HL-60 (cell line): ENCODE data around the gene LRRC38.

Source experiments
- DNase-seq, 2 experiments: peaks; one replicate each; pipeline ENCODE4 v3.0.0-alpha.2; 2010 to 2020; ENCODE audit warnings: low read depth in 1 of 2, low spot score in 1 of 2
- H3K27ac ChIP-seq: fragments of 250-450 bp; sonication (Bioruptor Pico); replicated peaks from 2 replicates; pipeline ENCODE4 v1.5.1; 2020; ENCODE audit warnings: mild to moderate bottlenecking, moderate library complexity
- H3K27me3 ChIP-seq: fragments of 250-450 bp; sonication (Bioruptor Pico); 2 replicates; pipeline ENCODE4 v1.5.1; 2021; ENCODE audit warnings: mild to moderate bottlenecking, moderate library complexity; ENCODE audit not compliant: insufficient read depth, poor library complexity, severe bottlenecking
- H3K4me3 ChIP-seq: replicated peaks from 2 replicates; pipeline ENCODE4 v1.5.1; 2011; ENCODE audit warnings: mild to moderate bottlenecking, control low read depth, low read length; ENCODE audit not compliant: insufficient read depth
- GABPA ChIP-seq: IDR thresholded peaks from 2 replicates; pipeline ENCODE4 v1.6.1; 2012; ENCODE audit warnings: low read depth
- POLR2AphosphoS5 ChIP-seq: IDR thresholded peaks from 2 replicates; pipeline ENCODE4 v1.6.1; 2012; ENCODE audit warnings: low read depth
- SPI1 ChIP-seq: IDR thresholded peaks from 2 replicates; pipeline ENCODE4 v1.6.1; 2012; ENCODE audit warnings: low read depth, mild to moderate bottlenecking, borderline replicate concordance
- TF ChIP-seq, protein P1 (sequence below): IDR thresholded peaks from one replicate; pipeline ENCODE4 v1.5.1; 2011; ENCODE audit warnings: low read length, control low read depth, inconsistent platforms; ENCODE audit not compliant: insufficient read depth
- TF ChIP-seq, protein P2 (sequence below): IDR thresholded peaks from 2 replicates; pipeline ENCODE4 v1.6.1; 2012; ENCODE audit warnings: low read depth; ENCODE audit not compliant: insufficient replicate concordance

Gene LRRC38

DNA sequence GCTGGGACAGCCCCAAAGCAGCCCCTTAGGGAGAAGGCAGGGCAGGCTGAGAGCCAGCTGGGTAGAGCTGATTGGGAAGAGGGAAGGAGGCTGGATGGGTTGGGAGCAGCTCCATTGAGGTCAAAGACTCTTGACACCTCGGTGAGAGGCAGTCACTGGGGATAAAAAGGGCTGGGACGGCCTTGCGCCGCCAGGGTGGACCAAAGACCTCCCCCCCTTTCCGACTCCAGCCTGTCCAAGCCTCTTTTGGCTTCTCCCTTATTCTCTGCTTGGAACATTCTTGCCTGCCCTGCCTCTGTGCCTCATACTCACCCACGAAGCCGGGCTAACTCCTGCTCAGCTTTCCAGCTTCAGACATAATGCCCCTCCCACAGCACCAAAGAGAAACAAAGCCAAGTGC lies 51.1 kb downstream of the LRRC38 start:
- Histone ChIP-seq H3K4me3 (no peak overlapping the region), H3K27me3 (no peaks in the 10 kb centered on the region), H3K27ac (no peak overlapping the region)
- TF ChIP-seq POLR2AphosphoS5 (no peak), SPI1 (no peak)
- TF ChIP-seq, protein P1, sequence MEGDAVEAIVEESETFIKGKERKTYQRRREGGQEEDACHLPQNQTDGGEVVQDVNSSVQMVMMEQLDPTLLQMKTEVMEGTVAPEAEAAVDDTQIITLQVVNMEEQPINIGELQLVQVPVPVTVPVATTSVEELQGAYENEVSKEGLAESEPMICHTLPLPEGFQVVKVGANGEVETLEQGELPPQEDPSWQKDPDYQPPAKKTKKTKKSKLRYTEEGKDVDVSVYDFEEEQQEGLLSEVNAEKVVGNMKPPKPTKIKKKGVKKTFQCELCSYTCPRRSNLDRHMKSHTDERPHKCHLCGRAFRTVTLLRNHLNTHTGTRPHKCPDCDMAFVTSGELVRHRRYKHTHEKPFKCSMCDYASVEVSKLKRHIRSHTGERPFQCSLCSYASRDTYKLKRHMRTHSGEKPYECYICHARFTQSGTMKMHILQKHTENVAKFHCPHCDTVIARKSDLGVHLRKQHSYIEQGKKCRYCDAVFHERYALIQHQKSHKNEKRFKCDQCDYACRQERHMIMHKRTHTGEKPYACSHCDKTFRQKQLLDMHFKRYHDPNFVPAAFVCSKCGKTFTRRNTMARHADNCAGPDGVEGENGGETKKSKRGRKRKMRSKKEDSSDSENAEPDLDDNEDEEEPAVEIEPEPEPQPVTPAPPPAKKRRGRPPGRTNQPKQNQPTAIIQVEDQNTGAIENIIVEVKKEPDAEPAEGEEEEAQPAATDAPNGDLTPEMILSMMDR = no peak
- no peak for DNase-seq

DNA sequence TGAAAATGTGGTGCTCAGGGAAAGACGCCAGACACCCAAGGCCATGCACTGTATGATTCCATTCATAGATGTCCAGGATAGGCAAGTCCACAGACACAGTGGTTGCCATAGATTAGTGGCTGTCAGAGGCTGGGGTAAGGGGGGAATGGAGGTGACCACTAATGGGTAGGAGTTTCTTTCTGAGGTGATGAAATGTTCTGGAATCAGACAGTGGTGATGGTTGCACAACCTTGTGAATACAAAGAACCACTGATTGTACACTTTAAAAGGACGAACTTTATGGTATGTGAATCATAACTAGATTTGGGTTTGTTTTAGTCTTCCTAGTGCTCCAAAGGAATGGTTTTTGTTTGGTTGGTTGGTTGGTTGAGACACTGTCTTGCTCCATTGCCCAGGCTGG lies 51.8 kb downstream of the LRRC38 start:
- H3K27ac ChIP-seq = no peak overlapping the region
- no peak for DNase-seq
- TF ChIP-seq, protein P1 = no peak
- TF ChIP-seq POLR2AphosphoS5 = no peak
- TF ChIP-seq, protein P2, sequence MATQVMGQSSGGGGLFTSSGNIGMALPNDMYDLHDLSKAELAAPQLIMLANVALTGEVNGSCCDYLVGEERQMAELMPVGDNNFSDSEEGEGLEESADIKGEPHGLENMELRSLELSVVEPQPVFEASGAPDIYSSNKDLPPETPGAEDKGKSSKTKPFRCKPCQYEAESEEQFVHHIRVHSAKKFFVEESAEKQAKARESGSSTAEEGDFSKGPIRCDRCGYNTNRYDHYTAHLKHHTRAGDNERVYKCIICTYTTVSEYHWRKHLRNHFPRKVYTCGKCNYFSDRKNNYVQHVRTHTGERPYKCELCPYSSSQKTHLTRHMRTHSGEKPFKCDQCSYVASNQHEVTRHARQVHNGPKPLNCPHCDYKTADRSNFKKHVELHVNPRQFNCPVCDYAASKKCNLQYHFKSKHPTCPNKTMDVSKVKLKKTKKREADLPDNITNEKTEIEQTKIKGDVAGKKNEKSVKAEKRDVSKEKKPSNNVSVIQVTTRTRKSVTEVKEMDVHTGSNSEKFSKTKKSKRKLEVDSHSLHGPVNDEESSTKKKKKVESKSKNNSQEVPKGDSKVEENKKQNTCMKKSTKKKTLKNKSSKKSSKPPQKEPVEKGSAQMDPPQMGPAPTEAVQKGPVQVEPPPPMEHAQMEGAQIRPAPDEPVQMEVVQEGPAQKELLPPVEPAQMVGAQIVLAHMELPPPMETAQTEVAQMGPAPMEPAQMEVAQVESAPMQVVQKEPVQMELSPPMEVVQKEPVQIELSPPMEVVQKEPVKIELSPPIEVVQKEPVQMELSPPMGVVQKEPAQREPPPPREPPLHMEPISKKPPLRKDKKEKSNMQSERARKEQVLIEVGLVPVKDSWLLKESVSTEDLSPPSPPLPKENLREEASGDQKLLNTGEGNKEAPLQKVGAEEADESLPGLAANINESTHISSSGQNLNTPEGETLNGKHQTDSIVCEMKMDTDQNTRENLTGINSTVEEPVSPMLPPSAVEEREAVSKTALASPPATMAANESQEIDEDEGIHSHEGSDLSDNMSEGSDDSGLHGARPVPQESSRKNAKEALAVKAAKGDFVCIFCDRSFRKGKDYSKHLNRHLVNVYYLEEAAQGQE = no peak
- TF ChIP-seq SPI1 = no peak
- no peak for TF ChIP-seq GABPA

DNA sequence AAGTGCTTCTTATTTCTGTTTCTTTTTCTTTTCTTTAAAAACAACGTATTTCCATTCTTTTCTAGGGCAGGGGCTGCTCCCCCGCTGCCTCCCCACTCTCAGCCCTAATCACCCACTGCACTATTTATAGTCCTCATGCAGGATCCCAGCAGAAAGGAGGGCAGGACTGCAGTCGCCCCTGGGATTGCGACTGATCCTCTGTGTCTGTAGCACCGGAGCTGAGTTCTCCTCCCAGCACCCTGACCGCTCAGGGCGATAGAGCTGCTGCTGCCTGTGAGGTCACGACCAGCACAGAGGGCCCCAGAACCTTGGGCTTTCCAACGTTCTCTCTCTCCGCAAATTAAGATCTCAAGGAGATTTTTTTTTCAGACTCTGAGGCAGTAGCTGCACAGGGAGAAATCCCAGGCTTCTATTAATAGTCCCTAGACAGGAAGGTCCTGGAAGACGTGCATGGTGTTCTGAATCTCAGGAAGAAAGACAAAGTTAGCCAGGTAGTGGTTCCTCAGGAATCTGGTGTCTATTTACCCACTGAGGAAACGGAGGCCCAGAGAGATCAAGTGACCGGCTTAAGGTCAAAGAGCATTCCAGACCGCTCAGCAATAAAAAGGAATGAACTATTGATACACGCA lies 56.8 kb downstream of the LRRC38 start:
- TF ChIP-seq SPI1 = no peak
- TF ChIP-seq GABPA = no peak
- no peak for TF ChIP-seq POLR2AphosphoS5
- TF ChIP-seq, protein P2 = no peak
- TF ChIP-seq, protein P1 = no peak

More for the DNA sequence above, 51.8 kb downstream of the LRRC38 start:
- Histone ChIP-seq H3K27me3 (no peaks in the 10 kb centered on the region), H3K4me3 (no peak overlapping the region)

DNA sequence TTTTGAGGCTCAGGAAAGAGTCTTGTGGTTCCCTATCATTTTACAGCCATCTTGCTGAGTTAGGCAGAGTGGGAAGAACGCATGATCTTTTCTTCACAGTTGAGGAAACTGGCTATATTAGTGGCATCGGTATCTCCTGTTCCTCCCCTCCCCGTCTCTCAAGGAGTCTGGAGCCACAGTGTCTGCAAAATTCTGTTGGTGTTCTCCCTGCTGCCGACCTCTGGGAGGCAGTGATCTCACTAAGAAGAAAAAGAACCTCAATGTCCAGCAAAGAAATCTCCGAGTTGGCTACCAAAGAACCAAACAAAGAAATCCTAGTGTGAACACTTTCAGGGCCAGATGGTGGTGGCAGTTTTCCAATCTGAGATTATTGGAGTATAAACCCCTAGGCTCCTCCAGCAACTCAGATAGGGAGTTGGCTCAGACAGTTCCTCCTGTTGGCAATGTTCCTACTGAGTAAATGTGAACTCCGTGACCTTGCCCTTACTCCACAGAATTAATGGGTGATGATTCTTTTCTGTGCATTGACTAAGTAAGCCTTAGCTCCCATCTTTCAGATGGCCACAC lies 62.3 kb downstream of the LRRC38 start:
- H3K4me3 ChIP-seq = no peak overlapping the region
- no peaks in the 10 kb centered on the region for H3K27me3 ChIP-seq
- DNase-seq = no peak
- TF ChIP-seq, protein P1 = no peak
- TF ChIP-seq GABPA (no peak), POLR2AphosphoS5 (no peak), SPI1 (no peak)
- TF ChIP-seq, protein P2 = no peak
- H3K27ac ChIP-seq = no peak overlapping the region

More for the DNA sequence above, 56.8 kb downstream of the LRRC38 start:
- Histone ChIP-seq H3K27ac (no peak overlapping the region), H3K27me3 (no peaks in the 10 kb centered on the region), H3K4me3 (no peak overlapping the region)
- no peak for DNase-seq
